Neural cell (in vitro differentiated cells): Measurements from ENCODE around the gene ZBTB42. TPM values are rescaled to one million over a fixed set of nuclear protein-coding genes. Genes with fewer than 3 reads are reported as not detected.

Experiments
- H2AFZ ChIP-seq: fragments of 200-600, 300-800 bp; sonication (generic), shearing (Covaris generic); 2 replicates; pipeline ENCODE4 v1.6.0; 2014; ENCODE audit warnings: low read depth, mild to moderate bottlenecking, antibody characterized with exemption, low read length, moderate library complexity
- H3F3A ChIP-seq: fragments of 200-600 bp; shearing (Covaris generic); 2 replicates; pipeline ENCODE4 v1.6.1; 2016; ENCODE audit warnings: mild to moderate bottlenecking, moderate library complexity, mixed read lengths, antibody characterized with exemption, low read length; ENCODE audit not compliant: insufficient read depth, poor library complexity, severe bottlenecking
- H3K27ac ChIP-seq: fragments of 200-600, 300-800 bp; sonication (generic), shearing (Covaris generic); 2 replicates; pipeline ENCODE4 v1.5.1; 2014; ENCODE audit warnings: mild to moderate bottlenecking, low read length, moderate library complexity
- H3K27me3 ChIP-seq: fragments of 300-800, 200-600 bp; sonication (generic), shearing (Covaris generic); 2 replicates; pipeline ENCODE4 v1.6.0; 2014; ENCODE audit warnings: mild to moderate bottlenecking, low read depth, low read length, moderate library complexity; ENCODE audit not compliant: insufficient read depth
- H3K36me3 ChIP-seq: fragments of 300-800, 200-600 bp; sonication (generic), shearing (Covaris generic); 2 replicates; pipeline ENCODE4 v1.5.1; 2014; ENCODE audit warnings: mild to moderate bottlenecking, antibody characterized with exemption, low read length, moderate library complexity; ENCODE audit not compliant: insufficient read depth
- H3K4me2 ChIP-seq: fragments of 300-800, 200-600 bp; sonication (generic), shearing (Covaris generic); 2 replicates; pipeline ENCODE4 v1.6.0; 2014; ENCODE audit warnings: mild to moderate bottlenecking, low read length
- H3K4me3 ChIP-seq: fragments of 300-800, 200-600 bp; sonication (generic), shearing (Covaris generic); 2 replicates; pipeline ENCODE4 v1.5.1; 2014; ENCODE audit warnings: mild to moderate bottlenecking, low read length, moderate library complexity
- H3K79me2 ChIP-seq: fragments of 200-600 bp; shearing (Covaris generic); replicated peaks from 2 replicates; pipeline ENCODE4 v1.6.0; 2014; ENCODE audit warnings: mild to moderate bottlenecking, low read length, moderate library complexity; ENCODE audit not compliant: insufficient read depth
- H3K9ac ChIP-seq: fragments of 300-800, 200-600 bp; sonication (generic), shearing (Covaris generic); 2 replicates; pipeline ENCODE4 v1.6.1; 2016; ENCODE audit warnings: mild to moderate bottlenecking, low read length, mixed read lengths
- H3K9me2 ChIP-seq: fragments of 200-600 bp; shearing (Covaris generic); 2 replicates; pipeline ENCODE4 v1.6.1; 2016; ENCODE audit warnings: mild to moderate bottlenecking, low read length, mixed read lengths; ENCODE audit not compliant: insufficient read depth
- H3K9me3 ChIP-seq: fragments of 200-600, 300-800 bp; sonication (generic), shearing (Covaris generic); 2 replicates; pipeline ENCODE4 v1.6.1; 2016; ENCODE audit warnings: mild to moderate bottlenecking, mixed run types, low read length, moderate library complexity, mixed read lengths
- H4K20me1 ChIP-seq: fragments of 200-600 bp; shearing (Covaris generic); 2 replicates; pipeline ENCODE4 v1.6.1; 2016; ENCODE audit warnings: mild to moderate bottlenecking, mixed run types; ENCODE audit not compliant: insufficient read depth
- EP300 ChIP-seq: fragments of 450-650 bp; conservative IDR thresholded peaks from 2 replicates; pipeline ENCODE4 v1.6.1; 2014; ENCODE audit warnings: antibody characterized with exemption, mild to moderate bottlenecking, moderate library complexity; ENCODE audit not compliant: poor library complexity, severe bottlenecking
- EZH2 ChIP-seq: fragments of 200-600, 300-800 bp; shearing (Covaris generic), sonication (generic); IDR thresholded peaks from 2 replicates; pipeline ENCODE4 v1.6.1; 2014; ENCODE audit warnings: antibody characterized with exemption, low read length, borderline replicate concordance, mild to moderate bottlenecking; ENCODE audit not compliant: insufficient read depth, poor library complexity, severe bottlenecking
- MXI1 ChIP-seq: fragments of 450-650 bp; conservative IDR thresholded peaks from 2 replicates; pipeline ENCODE4 v1.6.1; 2014; ENCODE audit warnings: antibody characterized with exemption, mild to moderate bottlenecking; ENCODE audit not compliant: poor library complexity, severe bottlenecking
- POLR2AphosphoS5 ChIP-seq: IDR thresholded peaks from 2 replicates; pipeline ENCODE4 v1.6.1; 2012
- RAD21 ChIP-seq: fragments of 450-650 bp; conservative IDR thresholded peaks from 2 replicates; pipeline ENCODE4 v1.6.1; 2014; ENCODE audit warnings: antibody characterized with exemption, mild to moderate bottlenecking, moderate library complexity
- SMC3 ChIP-seq: fragments of 450-650 bp; conservative IDR thresholded peaks from 2 replicates; pipeline ENCODE4 v1.6.1; 2014; ENCODE audit warnings: antibody characterized with exemption, mild to moderate bottlenecking, moderate library complexity; ENCODE audit not compliant: poor library complexity
- TAF1 ChIP-seq: IDR thresholded peaks from 2 replicates; pipeline ENCODE4 v1.6.1; 2012; ENCODE audit warnings: low read depth
- polyA plus RNA-seq: library from polyadenylated mRNA; depleted of rRNA; stranded (reverse); fragments of >200 nt; gene quantifications from 2 replicates; pipeline ENCODE4 v1.2.3, GENCODE V29; 2014
- TF ChIP-seq, protein P1 (sequence below): IDR thresholded peaks from 2 replicates; pipeline ENCODE4 v1.6.1; 2012; ENCODE audit warnings: borderline replicate concordance
- TF ChIP-seq, protein P2 (sequence below): fragments of 450-650 bp; IDR thresholded peaks from 2 replicates; pipeline ENCODE4 v1.5.1; 2014; ENCODE audit warnings: antibody characterized with exemption, mild to moderate bottlenecking, moderate library complexity; ENCODE audit not compliant: poor library complexity, severe bottlenecking

The ZBTB42 gene
- polyA plus RNA-seq, 1 donor from 2014 or later = not detected

DNA sequence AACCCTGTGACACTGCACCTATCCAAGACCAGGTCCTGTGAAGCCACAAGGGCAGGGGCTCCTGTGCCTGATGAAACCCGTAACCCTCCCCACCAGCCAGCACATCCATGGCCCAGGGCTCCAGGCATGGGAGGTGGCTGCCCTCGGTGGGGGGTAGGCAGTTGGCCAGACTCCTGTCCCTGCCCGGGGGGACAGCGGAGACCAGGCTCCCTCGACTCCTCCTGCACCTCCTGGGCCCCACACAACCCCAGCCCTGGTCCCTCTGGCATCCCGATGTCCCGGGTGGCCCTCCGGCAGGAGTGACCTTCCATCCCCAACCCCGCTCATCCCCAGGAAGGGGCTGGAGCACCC lies 16.7 kb upstream of the ZBTB42 start:
- no peak overlapping the region for H3K4me2 ChIP-seq
- H3K4me3 ChIP-seq = no peak overlapping the region
- no peaks in the 10 kb centered on the region for H3K27me3 ChIP-seq
- H3K9me2 ChIP-seq = no peaks in the 10 kb centered on the region
- no peaks in the 10 kb centered on the region for H3K79me2 ChIP-seq
- no peaks in the 10 kb centered on the region for H3K9me3 ChIP-seq
- no peak overlapping the region for H3K9ac ChIP-seq
- H2AFZ ChIP-seq = no peak overlapping the region
- H3K36me3 ChIP-seq = no peaks in the 10 kb centered on the region
- H3F3A ChIP-seq = no peaks in the 10 kb centered on the region
- H3K27ac ChIP-seq = no peak overlapping the region
- TF ChIP-seq POLR2AphosphoS5 (no peak), MXI1 (no peak), SMC3 (no peak), EP300 (no peak), RAD21 (no peak), EZH2 (no peak), TAF1 (no peak)
- TF ChIP-seq, protein P1, sequence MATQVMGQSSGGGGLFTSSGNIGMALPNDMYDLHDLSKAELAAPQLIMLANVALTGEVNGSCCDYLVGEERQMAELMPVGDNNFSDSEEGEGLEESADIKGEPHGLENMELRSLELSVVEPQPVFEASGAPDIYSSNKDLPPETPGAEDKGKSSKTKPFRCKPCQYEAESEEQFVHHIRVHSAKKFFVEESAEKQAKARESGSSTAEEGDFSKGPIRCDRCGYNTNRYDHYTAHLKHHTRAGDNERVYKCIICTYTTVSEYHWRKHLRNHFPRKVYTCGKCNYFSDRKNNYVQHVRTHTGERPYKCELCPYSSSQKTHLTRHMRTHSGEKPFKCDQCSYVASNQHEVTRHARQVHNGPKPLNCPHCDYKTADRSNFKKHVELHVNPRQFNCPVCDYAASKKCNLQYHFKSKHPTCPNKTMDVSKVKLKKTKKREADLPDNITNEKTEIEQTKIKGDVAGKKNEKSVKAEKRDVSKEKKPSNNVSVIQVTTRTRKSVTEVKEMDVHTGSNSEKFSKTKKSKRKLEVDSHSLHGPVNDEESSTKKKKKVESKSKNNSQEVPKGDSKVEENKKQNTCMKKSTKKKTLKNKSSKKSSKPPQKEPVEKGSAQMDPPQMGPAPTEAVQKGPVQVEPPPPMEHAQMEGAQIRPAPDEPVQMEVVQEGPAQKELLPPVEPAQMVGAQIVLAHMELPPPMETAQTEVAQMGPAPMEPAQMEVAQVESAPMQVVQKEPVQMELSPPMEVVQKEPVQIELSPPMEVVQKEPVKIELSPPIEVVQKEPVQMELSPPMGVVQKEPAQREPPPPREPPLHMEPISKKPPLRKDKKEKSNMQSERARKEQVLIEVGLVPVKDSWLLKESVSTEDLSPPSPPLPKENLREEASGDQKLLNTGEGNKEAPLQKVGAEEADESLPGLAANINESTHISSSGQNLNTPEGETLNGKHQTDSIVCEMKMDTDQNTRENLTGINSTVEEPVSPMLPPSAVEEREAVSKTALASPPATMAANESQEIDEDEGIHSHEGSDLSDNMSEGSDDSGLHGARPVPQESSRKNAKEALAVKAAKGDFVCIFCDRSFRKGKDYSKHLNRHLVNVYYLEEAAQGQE = no peak
- TF ChIP-seq, protein P2, sequence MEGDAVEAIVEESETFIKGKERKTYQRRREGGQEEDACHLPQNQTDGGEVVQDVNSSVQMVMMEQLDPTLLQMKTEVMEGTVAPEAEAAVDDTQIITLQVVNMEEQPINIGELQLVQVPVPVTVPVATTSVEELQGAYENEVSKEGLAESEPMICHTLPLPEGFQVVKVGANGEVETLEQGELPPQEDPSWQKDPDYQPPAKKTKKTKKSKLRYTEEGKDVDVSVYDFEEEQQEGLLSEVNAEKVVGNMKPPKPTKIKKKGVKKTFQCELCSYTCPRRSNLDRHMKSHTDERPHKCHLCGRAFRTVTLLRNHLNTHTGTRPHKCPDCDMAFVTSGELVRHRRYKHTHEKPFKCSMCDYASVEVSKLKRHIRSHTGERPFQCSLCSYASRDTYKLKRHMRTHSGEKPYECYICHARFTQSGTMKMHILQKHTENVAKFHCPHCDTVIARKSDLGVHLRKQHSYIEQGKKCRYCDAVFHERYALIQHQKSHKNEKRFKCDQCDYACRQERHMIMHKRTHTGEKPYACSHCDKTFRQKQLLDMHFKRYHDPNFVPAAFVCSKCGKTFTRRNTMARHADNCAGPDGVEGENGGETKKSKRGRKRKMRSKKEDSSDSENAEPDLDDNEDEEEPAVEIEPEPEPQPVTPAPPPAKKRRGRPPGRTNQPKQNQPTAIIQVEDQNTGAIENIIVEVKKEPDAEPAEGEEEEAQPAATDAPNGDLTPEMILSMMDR = no peak
- H4K20me1 ChIP-seq = no peaks in the 10 kb centered on the region

DNA sequence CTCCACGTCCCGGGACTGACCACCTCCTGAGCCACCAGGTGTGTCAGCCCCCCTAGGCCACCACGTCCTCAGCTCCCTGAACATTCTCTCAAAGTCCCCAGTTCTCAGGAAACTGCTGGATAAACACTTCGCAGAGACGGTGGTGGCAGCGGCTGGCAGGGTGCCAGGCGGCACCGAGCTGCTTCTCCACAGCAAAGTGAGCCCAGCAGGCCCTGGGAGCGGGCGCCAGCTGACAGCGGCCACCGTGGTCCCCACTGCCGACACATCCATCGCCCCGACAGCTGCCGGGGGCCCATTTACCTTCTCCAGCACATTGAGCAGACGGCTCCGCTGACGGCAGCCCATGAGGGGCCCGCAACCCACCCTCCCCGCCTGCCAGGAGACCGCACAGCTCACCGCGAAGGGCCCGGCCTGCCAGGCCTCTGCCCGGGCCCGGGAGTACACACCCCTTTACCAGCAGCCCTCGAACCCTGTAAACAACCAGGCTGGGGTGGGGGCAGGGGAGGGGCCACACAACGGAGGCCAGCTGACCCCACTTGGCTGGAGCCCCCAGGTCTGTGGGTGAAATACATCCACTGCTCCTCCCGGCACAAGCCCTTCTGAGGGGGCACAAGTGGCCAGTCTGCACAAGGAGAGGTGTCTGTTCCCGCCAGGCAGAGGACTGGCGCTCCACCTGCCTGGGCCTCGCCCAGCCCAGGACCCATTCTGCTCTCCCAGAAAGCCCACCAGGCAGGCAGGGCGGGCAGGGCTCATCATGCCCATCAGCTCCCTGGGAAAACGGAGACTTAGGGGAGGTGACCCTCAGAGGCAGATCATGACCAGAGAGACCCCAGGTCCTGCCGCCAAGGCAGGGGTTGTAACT lies 15.8 kb upstream of the ZBTB42 start:
- TF ChIP-seq, protein P2 = no peak
- TF ChIP-seq SMC3 = no peak
- TF ChIP-seq MXI1 = no peak
- no peak for TF ChIP-seq RAD21
- no peak for TF ChIP-seq TAF1
- TF ChIP-seq EP300 = no peak
- TF ChIP-seq EZH2 = no peak
- TF ChIP-seq, protein P1 = no peak
- TF ChIP-seq POLR2AphosphoS5 = no peak
- Histone ChIP-seq H3K79me2 (no peaks in the 10 kb centered on the region), H3K9ac (no peak overlapping the region), H3K4me3 (no peak overlapping the region), H3F3A (no peaks in the 10 kb centered on the region), H3K4me2 (no peak overlapping the region), H3K9me2 (no peaks in the 10 kb centered on the region), H3K36me3 (no peaks in the 10 kb centered on the region), H3K9me3 (no peaks in the 10 kb centered on the region), H4K20me1 (no peaks in the 10 kb centered on the region), H3K27ac (no peak overlapping the region), H2AFZ (no peak overlapping the region), H3K27me3 (no peaks in the 10 kb centered on the region)
